ENCODE measurements around the gene NKD1. TPM values are rescaled to one million over a fixed set of nuclear protein-coding genes. Genes with fewer than 3 reads are reported as not detected.

The NKD1 gene
- total and polyA plus RNA-seq, 2 of the 8 experiments (the other 6 are each of a cell fraction or from before 2014, with no cell fraction given), result 0.70 to 4.5 TPM

GRCh38 chr16:50558913-50559312 lies 10.7 kb downstream of the NKD1 start:
- no peaks in the 10 kb centered on the region for H4K20me1 ChIP-seq (replicated peaks in 1 of 2; ENCODE audit: control insufficient read depth in 1 of 2, insufficient read depth in 2 of 2, low read length in 2 of 2)
- no peak overlapping the region for H3K14ac ChIP-seq (ENCODE audit: insufficient read length)
- H3K18ac ChIP-seq (ENCODE audit: extremely low read depth, low read length), result no peak overlapping the region
- WGBS, 2 experiments (ENCODE audit: extremely low coverage in 1 of 2, insufficient coverage in 1 of 2, insufficient read length in 1 of 2, insufficient replicate concordance in 2 of 2, low coverage in 1 of 2, low lambda C conversion rate in 2 of 2, missing lambda C conversion rate in 1 of 2), result 91% methylated on average over 1 of the region's 1 CpG; no CpG with 5 or more reads in 1 of the 2 experiments
- no peaks in the 10 kb centered on the region for H3K79me1 ChIP-seq (ENCODE audit: low read depth, low read length)
- H2AK5ac ChIP-seq (ENCODE audit: low read depth, low read length), result no peak overlapping the region
- H2BK15ac ChIP-seq (ENCODE audit: low read length), result no peak overlapping the region
- FAIRE-seq (no peak), DNase-seq (ENCODE audit: low read depth in 1 of 2, low spot score in 2 of 2) (no peak)
- H4K91ac ChIP-seq (replicated peaks; ENCODE audit: insufficient read length, low read length), result no peak overlapping the region
- H3K36me3 ChIP-seq (ENCODE audit: control insufficient read depth in 2 of 4, insufficient read depth in 4 of 4, low read length in 3 of 4), result no peaks in the 10 kb centered on the region
- H3K79me2 ChIP-seq (ENCODE audit: control insufficient read depth in 1 of 2, insufficient read depth in 2 of 2, low read length in 2 of 2), result no peaks in the 10 kb centered on the region
- no peak overlapping the region for H3K4me2 ChIP-seq (ENCODE audit: insufficient read depth in 1 of 2, low read depth in 2 of 2, low read length in 2 of 2)
- no peak overlapping the region for H2BK12ac ChIP-seq (ENCODE audit: low read depth, low read length)
- H3K56ac ChIP-seq (replicated peaks; ENCODE audit: insufficient read length, low read depth, low read length), result no peak overlapping the region
- H2BK5ac ChIP-seq (ENCODE audit: low read depth, low read length), result no peak overlapping the region
- ChIA-PET POLR2A (ENCODE audit: partially characterized antibody) (no interaction called here), CTCF (ENCODE audit: partially characterized antibody) (interaction anchor here (1.0 to 2.0 kb wide), 5 partner anchors 13 to 108 kb away, joined by 3 to 5 read pairs (median 4); no protein-coding TSS in a partner anchor)
- H3K4ac ChIP-seq (replicated peaks; ENCODE audit: insufficient read length, low read depth, low read length), result no peak overlapping the region
- H3K23me2 ChIP-seq (ENCODE audit: low read depth, low read length), result no peaks in the 10 kb centered on the region
- no peak overlapping the region for H4K8ac ChIP-seq (ENCODE audit: extremely low read depth, insufficient read depth, low read length)
- H3K4me3 ChIP-seq (ENCODE audit: extremely low read depth in 1 of 4, insufficient read depth in 2 of 4, low read depth in 3 of 4, low read length in 4 of 4), result no peak overlapping the region
- no peaks in the 10 kb centered on the region for H3K27me3 ChIP-seq (replicated peaks in 1 of 4; ENCODE audit: control insufficient read depth in 3 of 4, extremely low read depth in 1 of 4, insufficient read depth in 3 of 4, low read length in 3 of 4)
- no peak overlapping the region for H4K5ac ChIP-seq (ENCODE audit: insufficient read length, low read depth, low read length)
- H3K4me1 ChIP-seq (replicated peaks in 1 of 4; ENCODE audit: control insufficient read depth in 3 of 4, insufficient read depth in 4 of 4, low read length in 3 of 4), result no peaks in the 10 kb centered on the region
- no peak overlapping the region for H3K9ac ChIP-seq (replicated peaks in 1 of 4; ENCODE audit: extremely low read depth in 1 of 4, low read depth in 3 of 4, low read length in 3 of 4)
- no peak overlapping the region for H2BK120ac ChIP-seq (replicated peaks; ENCODE audit: low read depth, low read length)
- H2AFZ ChIP-seq (ENCODE audit: low read length), result no peak overlapping the region
- no peak overlapping the region for H3K23ac ChIP-seq (ENCODE audit: insufficient read length)
- no peak overlapping the region for H2BK20ac ChIP-seq (ENCODE audit: low read length)
- no peak overlapping the region for H3K27ac ChIP-seq (ENCODE audit: low read depth, low read length)
- no peaks in the 10 kb centered on the region for H3K9me3 ChIP-seq (ENCODE audit: insufficient read depth in 2 of 2, low read depth in 1 of 2, low read length in 1 of 2)
- TF ChIP-seq, protein P1, sequence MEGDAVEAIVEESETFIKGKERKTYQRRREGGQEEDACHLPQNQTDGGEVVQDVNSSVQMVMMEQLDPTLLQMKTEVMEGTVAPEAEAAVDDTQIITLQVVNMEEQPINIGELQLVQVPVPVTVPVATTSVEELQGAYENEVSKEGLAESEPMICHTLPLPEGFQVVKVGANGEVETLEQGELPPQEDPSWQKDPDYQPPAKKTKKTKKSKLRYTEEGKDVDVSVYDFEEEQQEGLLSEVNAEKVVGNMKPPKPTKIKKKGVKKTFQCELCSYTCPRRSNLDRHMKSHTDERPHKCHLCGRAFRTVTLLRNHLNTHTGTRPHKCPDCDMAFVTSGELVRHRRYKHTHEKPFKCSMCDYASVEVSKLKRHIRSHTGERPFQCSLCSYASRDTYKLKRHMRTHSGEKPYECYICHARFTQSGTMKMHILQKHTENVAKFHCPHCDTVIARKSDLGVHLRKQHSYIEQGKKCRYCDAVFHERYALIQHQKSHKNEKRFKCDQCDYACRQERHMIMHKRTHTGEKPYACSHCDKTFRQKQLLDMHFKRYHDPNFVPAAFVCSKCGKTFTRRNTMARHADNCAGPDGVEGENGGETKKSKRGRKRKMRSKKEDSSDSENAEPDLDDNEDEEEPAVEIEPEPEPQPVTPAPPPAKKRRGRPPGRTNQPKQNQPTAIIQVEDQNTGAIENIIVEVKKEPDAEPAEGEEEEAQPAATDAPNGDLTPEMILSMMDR (IDR thresholded peaks at IDR 0.05; ENCODE audit: control extremely low read depth in 1 of 3, insufficient read depth in 1 of 3, low read depth in 1 of 3, low read length in 3 of 3), result no peak
- TF ChIP-seq KDM5A (IDR thresholded peaks at IDR 0.05; ENCODE audit: low read length) (no peak), CTBP2 (IDR thresholded peaks at IDR 0.05; ENCODE audit: borderline replicate concordance, insufficient read depth, insufficient read length, low read length) (no peak), POLR2A (IDR thresholded peaks at IDR 0.05; ENCODE audit: control extremely low read depth in 1 of 2, low read depth in 2 of 2, low read length in 2 of 2) (no peak), POU5F1 (IDR thresholded peaks at IDR 0.05; ENCODE audit: low read depth, low read length) (no peak), ATF2 (IDR thresholded peaks at IDR 0.05; ENCODE audit: low read length) (no peak), EGR1 (IDR thresholded peaks at IDR 0.05; ENCODE audit: borderline replicate concordance, low read depth, low read length) (no peak), RNF2 (IDR thresholded peaks at IDR 0.05; ENCODE audit: borderline replicate concordance, low read depth, low read length, missing control alignments, poor library complexity, severe bottlenecking) (no peak)

All from H1 (cell line).